Coronary artery (tissue), 2 donors: ENCODE data around the gene ASTL.
A peak's percentile ranks its signal among the peaks of the same experiment; 100 is the strongest.

Source experiments
- DNase-seq: peaks from one replicate; pipeline ENCODE4 v3.0.0-alpha.2; 2017; ENCODE audit warnings: low spot score
- H3K27ac ChIP-seq, 2 donors: fragments of 200-600 bp; sonication (generic); one replicate each; pipeline ENCODE4 v1.5.1; 2016 to 2019
- H3K4me3 ChIP-seq: fragments of 200-600 bp; sonication (generic); 2 replicates; pipeline ENCODE4 v1.5.1; 2016; ENCODE audit warnings: mild to moderate bottlenecking, moderate library complexity
- CTCF ChIP-seq: fragments of 200-600 bp; sonication (generic); IDR thresholded peaks from one replicate; pipeline ENCODE4 v1.5.1; 2019; ENCODE audit warnings: antibody characterized with exemption

ASTL gene

GRCh38 chr2:96138179-96139145 lies at the start of gene ASTL:
ASTL (minus strand) TSS chr2:96138502; CDS start chr2:96138436, 66 bp downstream.
- no peak for TF ChIP-seq CTCF
- no peak within 1 kb of the TSS for H3K4me3 ChIP-seq
- no peak within 1 kb of the TSS for H3K27ac ChIP-seq
- no peak for DNase-seq

- Histone ChIP-seq H3K4me3 (no peak overlapping the region), H3K27ac (peak overlapping the region; percentile 23 to 54)
- no peak for TF ChIP-seq CTCF
- DNase-seq, result no peak
These were observed 48.3 kb upstream of the ASTL start for GRCh38 chr2:96186562-96186961.

- no peak for TF ChIP-seq CTCF
- no peak overlapping the region for H3K27ac ChIP-seq
- H3K4me3 ChIP-seq, result no peak overlapping the region
- no peak for DNase-seq
These were observed 47.2 kb upstream of the ASTL start for GRCh38 chr2:96185516-96185915.

- H3K27ac ChIP-seq, result no peak overlapping the region
- no peak overlapping the region for H3K4me3 ChIP-seq
- no peak for DNase-seq
- TF ChIP-seq CTCF, result no peak
These were observed 46.7 kb upstream of the ASTL start for GRCh38 chr2:96184989-96185388.

GRCh38 chr2:96184188-96184587 lies 45.9 kb upstream of the ASTL start:
- TF ChIP-seq CTCF, result no peak
- DNase-seq, result no peak
- H3K4me3 ChIP-seq, result no peak overlapping the region
- no peak overlapping the region for H3K27ac ChIP-seq

GRCh38 chr2:96181529-96181928 lies 43.2 kb upstream of the ASTL start:
- no peak for DNase-seq
- H3K27ac ChIP-seq, result no peak overlapping the region
- TF ChIP-seq CTCF, result no peak
- no peak overlapping the region for H3K4me3 ChIP-seq

- no peak for TF ChIP-seq CTCF
- Histone ChIP-seq H3K4me3 (no peak overlapping the region), H3K27ac (no peak overlapping the region)
- DNase-seq, result no peak
These were observed 42.2 kb upstream of the ASTL start for GRCh38 chr2:96180521-96180920.
